IMR-90 (cell line): ENCODE data around the gene LAMA5.

ENCODE experiments used
- CTCF ChIP-seq: conservative IDR thresholded peaks from 2 replicates; pipeline ENCODE4 v1.5.1; 2012; ENCODE audit warnings: mild to moderate bottlenecking, low read depth, low read length, improper control_type of control experiment
- FOS ChIP-seq: fragments of 150-350 bp; IDR thresholded peaks from 2 replicates; pipeline ENCODE4 v1.6.1; 2016; ENCODE audit warnings: low read depth, low read length
- MAFK ChIP-seq: IDR thresholded peaks from 2 replicates; pipeline ENCODE4 v1.6.1; 2012; ENCODE audit warnings: low read depth, low read length, improper control_type of control experiment
- MAZ ChIP-seq: IDR thresholded peaks from 2 replicates; pipeline ENCODE4 v1.6.1; 2012; ENCODE audit warnings: low read depth, mild to moderate bottlenecking, low read length, improper control_type of control experiment, moderate library complexity, borderline replicate concordance
- MXI1 ChIP-seq: IDR thresholded peaks from 2 replicates; pipeline ENCODE4 v1.6.1; 2012; ENCODE audit warnings: low read depth, mild to moderate bottlenecking, low read length, moderate library complexity, borderline replicate concordance
- POLR2A ChIP-seq: IDR thresholded peaks from 2 replicates; pipeline ENCODE4 v1.6.1; 2012; ENCODE audit warnings: mild to moderate bottlenecking, low read depth, low read length
- RAD21 ChIP-seq: IDR thresholded peaks from 2 replicates; pipeline ENCODE4 v1.6.1; 2012; ENCODE audit warnings: low read length, improper control_type of control experiment
- RCOR1 ChIP-seq: IDR thresholded peaks from 2 replicates; pipeline ENCODE4 v1.6.1; 2012; ENCODE audit warnings: mild to moderate bottlenecking, low read length, improper control_type of control experiment; ENCODE audit not compliant: insufficient replicate concordance
- RFX5 ChIP-seq: IDR thresholded peaks from 2 replicates; pipeline ENCODE4 v1.8.0; 2012; ENCODE audit warnings: low read depth, mild to moderate bottlenecking, low read length, moderate library complexity

- TF ChIP-seq RFX5 (no peak), CTCF (no peak), POLR2A (no peak), RAD21 (no peak), MAFK (no peak), FOS (no peak), RCOR1 (no peak), MAZ (no peak), MXI1 (no peak)
Measured at GRCh38 chr20:62292108-62292507, 75.0 kb downstream of the LAMA5 start.
